Measurements from ENCODE around the gene SETD6. TPM values are rescaled to one million over a fixed set of nuclear protein-coding genes. Genes with fewer than 3 reads are reported as not detected.

Gene SETD6
- total and polyA plus RNA-seq, 2 donors (not counting 1 experiment from before 2014, with no cell fraction given) = 7.2 to 7.9 TPM

- Histone ChIP-seq H3K36me3 (ENCODE audit: control insufficient read depth, insufficient read depth, low read length) (peaks cover 2% of the 10 kb centered on the region), H3K79me2 (ENCODE audit: control insufficient read depth, insufficient read depth, low read length) (no peaks in the 10 kb centered on the region), H3K4me2 (ENCODE audit: extremely low read depth, insufficient read depth, low read length) (no peak overlapping the region), H3K27ac (ENCODE audit: insufficient read depth, low read length) (no peak overlapping the region), H4K20me1 (ENCODE audit: control insufficient read depth, extremely low read depth, insufficient read depth, low read length) (no peaks in the 10 kb centered on the region), H3K27me3 (ENCODE audit: control insufficient read depth, insufficient read depth, low read length) (no peaks in the 10 kb centered on the region), H2AFZ (ENCODE audit: low read length) (no peak overlapping the region), H3K4me1 (ENCODE audit: control insufficient read depth, extremely low read depth, insufficient read depth, low read length) (peaks cover 2% of the 10 kb centered on the region), H3K4me3 (replicated peaks in 1 of 4; ENCODE audit: control extremely low read depth in 1 of 4, insufficient read depth in 1 of 4, low read depth in 3 of 4, low read length in 4 of 4) (no peak overlapping the region), H3K9ac (ENCODE audit: insufficient read depth, low read length) (no peak overlapping the region), H3K9me3 (ENCODE audit: control insufficient read depth, insufficient read depth, low read depth, low read length) (no peaks in the 10 kb centered on the region)
- peak; percentile 64 to 73 for TF ChIP-seq CTCF (conservative IDR thresholded peaks at IDR 0.05 in 1 of 2, IDR thresholded peaks at IDR 0.05 in 1 of 2; ENCODE audit: low read depth in 1 of 2, low read length in 2 of 2)
- no peak for TF ChIP-seq EZH2 (IDR thresholded peaks at IDR 0.05; ENCODE audit: low read length, missing control alignments)
- peak; percentile 38 to 55 for DNase-seq (ENCODE audit: low read depth in 2 of 2)
Observed at GRCh38 chr16:58511933-58512815, 3.1 kb upstream of the SETD6 start.

GRCh38 chr16:58513874-58514273 lies 1.4 kb upstream of the SETD6 start:
- peak in 1 of 2 donors; percentile 44 for DNase-seq (ENCODE audit: low read depth in 2 of 2)
- Histone ChIP-seq H3K27me3 (ENCODE audit: control insufficient read depth, insufficient read depth, low read length) (no peaks in the 10 kb centered on the region), H3K36me3 (ENCODE audit: control insufficient read depth, insufficient read depth, low read length) (peaks cover 2% of the 10 kb centered on the region), H2AFZ (ENCODE audit: low read length) (no peak overlapping the region), H3K4me3 (replicated peaks in 1 of 4; ENCODE audit: control extremely low read depth in 1 of 4, insufficient read depth in 1 of 4, low read depth in 3 of 4, low read length in 4 of 4) (no peak overlapping the region), H3K27ac (ENCODE audit: insufficient read depth, low read length) (no peak overlapping the region), H3K9ac (ENCODE audit: insufficient read depth, low read length) (no peak overlapping the region), H3K4me2 (ENCODE audit: extremely low read depth, insufficient read depth, low read length) (no peak overlapping the region), H3K9me3 (ENCODE audit: control insufficient read depth, insufficient read depth, low read depth, low read length) (no peaks in the 10 kb centered on the region), H4K20me1 (ENCODE audit: control insufficient read depth, extremely low read depth, insufficient read depth, low read length) (no peaks in the 10 kb centered on the region), H3K79me2 (ENCODE audit: control insufficient read depth, insufficient read depth, low read length) (no peaks in the 10 kb centered on the region), H3K4me1 (ENCODE audit: control insufficient read depth, extremely low read depth, insufficient read depth, low read length) (peaks cover 2% of the 10 kb centered on the region)
- TF ChIP-seq EZH2 (IDR thresholded peaks at IDR 0.05; ENCODE audit: low read length, missing control alignments) = no peak
- no peak for TF ChIP-seq CTCF (conservative IDR thresholded peaks at IDR 0.05 in 1 of 2, IDR thresholded peaks at IDR 0.05 in 1 of 2; ENCODE audit: low read depth in 1 of 2, low read length in 2 of 2)

- H3K27me3 ChIP-seq (ENCODE audit: control insufficient read depth, insufficient read depth, low read length) = no peaks in the 10 kb centered on the region
- H3K36me3 ChIP-seq (ENCODE audit: control insufficient read depth, insufficient read depth, low read length) = peaks cover 5% of the 10 kb centered on the region
- TF ChIP-seq EZH2 (IDR thresholded peaks at IDR 0.05; ENCODE audit: low read length, missing control alignments) (no peak), CTCF (conservative IDR thresholded peaks at IDR 0.05 in 1 of 2, IDR thresholded peaks at IDR 0.05 in 1 of 2; ENCODE audit: low read depth in 1 of 2, low read length in 2 of 2) (no peak)
- no peaks in the 10 kb centered on the region for H4K20me1 ChIP-seq (ENCODE audit: control insufficient read depth, extremely low read depth, insufficient read depth, low read length)
- peak overlapping the region; percentile 58 for H3K27ac ChIP-seq (ENCODE audit: insufficient read depth, low read length)
- no peaks in the 10 kb centered on the region for H3K9me3 ChIP-seq (ENCODE audit: control insufficient read depth, insufficient read depth, low read depth, low read length)
- DNase-seq (ENCODE audit: low read depth in 2 of 2) = no peak
- no peaks in the 10 kb centered on the region for H3K79me2 ChIP-seq (ENCODE audit: control insufficient read depth, insufficient read depth, low read length)
- H3K4me1 ChIP-seq (ENCODE audit: control insufficient read depth, extremely low read depth, insufficient read depth, low read length) = peaks cover 2% of the 10 kb centered on the region
- no peak overlapping the region for H2AFZ ChIP-seq (ENCODE audit: low read length)
- peak overlapping the region; percentile 69 for H3K4me2 ChIP-seq (ENCODE audit: extremely low read depth, insufficient read depth, low read length)
- peak overlapping the region; percentile 69 for H3K9ac ChIP-seq (ENCODE audit: insufficient read depth, low read length)
- peak overlapping the region; percentile 50 to 83 (median 66) for H3K4me3 ChIP-seq (replicated peaks in 1 of 4; ENCODE audit: control extremely low read depth in 1 of 4, insufficient read depth in 1 of 4, low read depth in 3 of 4, low read length in 4 of 4)
Observed at GRCh38 chr16:58515871-58516767, 802 bp downstream of the SETD6 start.
